ENCODE results near the gene ATXN1. TPM values are rescaled to one million over a fixed set of nuclear protein-coding genes. Genes with fewer than 3 reads are reported as not detected.

ATXN1 gene
- 33.7 and 35.1 TPM in 2 replicates for total RNA-seq (ENCODE audit: low replicate concordance)
- long read RNA-seq, partial matches to known transcripts, result 1 of 16 reads
- long read RNA-seq, other reads (novel, unspliced or antisense), result 12 of 16 reads

- no peaks in the 10 kb centered on the region for H3K27me3 Mint-ChIP-seq
- H3K4me1 Mint-ChIP-seq (ENCODE audit: unreplicated experiment), result peaks cover 47% of the 10 kb centered on the region
- peak within 1 kb of the TSS; percentile 93 for H3K27ac Mint-ChIP-seq
- H3K36me3 Mint-ChIP-seq, result no peaks in the 10 kb centered on the region
- peak; percentile 78 for DNase-seq (ENCODE audit: extremely low spot score, unreplicated experiment)
- H3K4me3 Mint-ChIP-seq, result peak within 1 kb of the TSS; percentile 96
- no peak for TF ChIP-seq CTCF (conservative IDR thresholded peaks at IDR 0.05)
- no peaks in the 10 kb centered on the region for H3K9me3 Mint-ChIP-seq
Measured at GRCh38 chr6:16760516-16761470, at the start of gene ATXN1. ATXN1 (minus strand) TSS chr6:16761460.

DNA sequence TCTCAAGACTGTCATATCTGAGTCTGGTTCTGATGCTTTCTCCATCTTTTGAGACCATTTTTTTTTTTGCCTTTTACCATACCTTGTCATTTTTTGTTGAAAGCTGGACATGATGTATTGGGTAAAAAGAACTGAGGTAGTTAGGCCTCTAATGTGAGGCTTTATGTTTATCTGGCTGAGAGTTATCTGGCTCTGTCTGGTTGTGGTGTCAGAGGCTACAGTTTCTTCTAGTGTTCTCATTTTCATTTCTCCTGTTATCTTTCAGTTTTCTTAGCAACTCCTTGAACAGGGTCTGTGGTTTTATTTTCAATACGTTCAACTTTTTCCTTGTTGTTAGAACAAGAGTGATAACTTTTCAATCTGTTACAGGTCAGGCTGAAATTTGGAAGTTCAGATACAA lies 49.2 kb upstream of the ATXN1 start:
- no peaks in the 10 kb centered on the region for H3K27me3 Mint-ChIP-seq

DNA sequence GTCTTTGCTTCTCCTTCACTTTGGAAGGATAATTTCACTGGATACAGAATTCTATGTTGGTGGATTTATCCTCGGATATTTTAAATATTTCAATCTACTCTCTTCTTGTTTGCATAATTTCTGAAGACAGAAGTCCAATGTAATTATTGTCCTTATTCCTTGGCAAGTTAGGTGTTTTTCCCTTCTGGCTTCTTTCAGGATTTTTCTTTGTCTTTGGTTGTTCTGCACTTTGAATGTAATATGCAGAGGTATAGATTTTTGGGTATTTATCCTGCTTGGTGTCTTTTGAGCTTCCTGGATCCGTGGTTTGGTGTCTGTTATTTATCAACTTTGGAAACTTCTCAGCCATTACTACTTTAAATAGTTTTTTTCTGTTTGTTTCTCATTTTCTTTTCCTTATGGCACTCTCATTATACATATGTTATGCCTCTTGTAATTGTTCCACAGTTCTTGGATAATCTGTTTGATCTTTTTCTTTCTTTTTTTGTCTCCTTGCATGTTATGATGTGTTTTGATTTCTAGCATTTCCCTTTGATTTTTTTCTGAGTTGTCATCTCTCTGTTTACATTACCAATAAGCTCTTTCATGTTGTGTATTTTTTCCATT lies 48.6 kb upstream of the ATXN1 start:
- Mint-ChIP-seq H3K4me1 (ENCODE audit: unreplicated experiment) (peaks cover 12% of the 10 kb centered on the region), H3K27ac (no peak overlapping the region), H3K27me3 (no peaks in the 10 kb centered on the region), H3K9me3 (peaks cover 34% of the 10 kb centered on the region), H3K36me3 (peaks cover 6% of the 10 kb centered on the region), H3K4me3 (no peak overlapping the region)
- DNase-seq (ENCODE audit: extremely low spot score, unreplicated experiment), result no peak
- TF ChIP-seq CTCF (conservative IDR thresholded peaks at IDR 0.05), result no peak

More for the DNA sequence above, 49.2 kb upstream of the ATXN1 start:
- DNase-seq (ENCODE audit: extremely low spot score, unreplicated experiment), result no peak
- Mint-ChIP-seq H3K4me1 (ENCODE audit: unreplicated experiment) (peaks cover 7% of the 10 kb centered on the region), H3K27ac (no peak overlapping the region), H3K9me3 (peaks cover 34% of the 10 kb centered on the region), H3K36me3 (peaks cover 6% of the 10 kb centered on the region), H3K4me3 (no peak overlapping the region)
- TF ChIP-seq CTCF (conservative IDR thresholded peaks at IDR 0.05), result no peak

DNA sequence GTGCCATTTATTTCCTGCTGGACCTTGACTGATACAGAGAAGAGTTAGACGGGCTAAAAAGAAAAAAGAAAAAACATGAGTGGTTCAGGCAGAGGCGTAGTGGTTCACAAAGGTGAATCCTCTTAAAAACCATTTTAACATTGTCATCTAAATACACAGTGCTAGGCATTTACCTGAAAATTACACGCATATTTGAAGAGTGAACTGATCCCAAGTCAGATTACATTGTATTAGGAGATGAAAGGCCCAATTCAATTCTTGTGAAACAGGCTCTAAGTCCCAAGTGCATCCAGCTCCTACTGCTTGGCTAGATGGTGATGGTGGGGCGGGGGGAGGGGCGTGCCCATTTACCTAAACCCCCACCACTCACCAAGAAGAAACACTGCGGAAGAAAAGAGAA lies 46.7 kb upstream of the ATXN1 start:
- H3K4me1 Mint-ChIP-seq (ENCODE audit: unreplicated experiment), result peaks cover 27% of the 10 kb centered on the region
- peaks cover 27% of the 10 kb centered on the region for H3K9me3 Mint-ChIP-seq
- DNase-seq (ENCODE audit: extremely low spot score, unreplicated experiment), result no peak

DNA sequence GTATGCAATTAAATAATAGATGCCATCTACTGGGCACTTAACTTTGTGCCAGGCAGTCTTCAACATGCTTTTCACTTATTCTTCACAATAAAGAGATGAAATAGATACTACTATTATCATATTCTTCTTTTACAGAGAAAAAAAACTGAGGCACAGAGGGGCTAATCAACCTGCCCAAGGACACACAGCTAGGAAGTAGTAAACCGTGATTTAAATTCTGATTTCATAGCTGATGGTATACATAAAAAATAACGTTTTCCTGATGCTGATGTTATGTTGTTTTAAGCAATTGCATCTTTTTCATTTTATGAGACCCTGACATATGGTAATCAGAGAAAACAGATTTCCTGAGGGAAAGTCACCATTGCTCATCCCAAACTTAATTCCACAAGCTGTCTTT lies 45.1 kb upstream of the ATXN1 start:
- Mint-ChIP-seq H3K4me3 (no peak overlapping the region), H3K27ac (no peak overlapping the region), H3K27me3 (no peaks in the 10 kb centered on the region), H3K4me1 (ENCODE audit: unreplicated experiment) (peaks cover 32% of the 10 kb centered on the region), H3K36me3 (no peaks in the 10 kb centered on the region), H3K9me3 (peaks cover 17% of the 10 kb centered on the region)
- no peak for TF ChIP-seq CTCF (conservative IDR thresholded peaks at IDR 0.05)
- DNase-seq (ENCODE audit: extremely low spot score, unreplicated experiment), result no peak

More for the DNA sequence above, 46.7 kb upstream of the ATXN1 start:
- Mint-ChIP-seq H3K27me3 (no peaks in the 10 kb centered on the region), H3K36me3 (peaks cover 6% of the 10 kb centered on the region), H3K4me3 (no peak overlapping the region), H3K27ac (no peak overlapping the region)
- TF ChIP-seq CTCF (conservative IDR thresholded peaks at IDR 0.05), result no peak
